GM23338 (cell line): Measurements from ENCODE around the gene DPYD. TPM values are rescaled to one million over a fixed set of nuclear protein-coding genes. Genes with fewer than 3 reads are reported as not detected.

ENCODE experiments used
- ATAC-seq: fragments of 200-7000 bp; cut with Tn5 transposase; 3 replicates; pipeline ENCODE4 v1.9.1; 2020
- DNase-seq: peaks from one replicate; pipeline ENCODE4 v3.0.0-alpha.2; 2015; ENCODE audit warnings: low spot score
- H2AFZ ChIP-seq: fragments of 200-600 bp; sonication (generic); 2 replicates; pipeline ENCODE4 v1.8.0; 2016; ENCODE audit warnings: antibody characterized with exemption, mild to moderate bottlenecking, moderate library complexity
- H3F3A ChIP-seq: fragments of 200-600 bp; sonication (generic); replicated peaks from 2 replicates; pipeline ENCODE4 v1.8.0; 2017; ENCODE audit warnings: antibody characterized with exemption, mixed run types, low read depth
- H3K27ac ChIP-seq: fragments of 200-600 bp; sonication (generic); 2 replicates; pipeline ENCODE4 v1.6.1; 2016; ENCODE audit warnings: low read depth
- H3K27me3 ChIP-seq: fragments of 200-600 bp; sonication (generic); 2 replicates; pipeline ENCODE4 v1.8.0; 2016; ENCODE audit warnings: mild to moderate bottlenecking, mixed run types, moderate library complexity; ENCODE audit not compliant: insufficient read depth
- H3K36me3 ChIP-seq: fragments of 200-600 bp; sonication (generic); 2 replicates; pipeline ENCODE4 v1.8.0; 2016; ENCODE audit warnings: mild to moderate bottlenecking; ENCODE audit not compliant: insufficient read depth
- H3K4me1 ChIP-seq: fragments of 200-600 bp; sonication (generic); 2 replicates; pipeline ENCODE4 v1.8.0; 2016; ENCODE audit warnings: mild to moderate bottlenecking, moderate library complexity; ENCODE audit not compliant: insufficient read depth
- H3K4me2 ChIP-seq: fragments of 200-600 bp; sonication (generic); 2 replicates; pipeline ENCODE4 v1.7.1; 2017; ENCODE audit warnings: mixed run types
- H3K4me3 ChIP-seq: fragments of 200-600 bp; sonication (generic); 2 replicates; pipeline ENCODE4 v1.6.1; 2016; ENCODE audit warnings: mixed run types
- H3K79me2 ChIP-seq: fragments of 200-600 bp; sonication (generic); replicated peaks from 2 replicates; pipeline ENCODE4 v1.8.0; 2017; ENCODE audit warnings: mild to moderate bottlenecking; ENCODE audit not compliant: insufficient read depth
- H3K9me2 ChIP-seq: fragments of 200-600 bp; sonication (generic); 2 replicates; pipeline ENCODE4 v1.8.0; 2017; ENCODE audit not compliant: insufficient read depth
- H4K20me1 ChIP-seq: fragments of 200-600 bp; sonication (generic); replicated peaks from 2 replicates; pipeline ENCODE4 v1.8.0; 2017; ENCODE audit warnings: mild to moderate bottlenecking; ENCODE audit not compliant: insufficient read depth
- H3K27ac Mint-ChIP-seq: 2 replicates; pipeline ENCODE4 v1.8.0; 2020; ENCODE audit warnings: inconsistent platforms, mild to moderate bottlenecking, moderate library complexity, mixed read lengths
- H3K27me3 Mint-ChIP-seq: 3 replicates; pipeline ENCODE4 v1.8.0; 2022; ENCODE audit warnings: low read depth, mild to moderate bottlenecking, moderate library complexity, mixed read lengths, inconsistent platforms; ENCODE audit not compliant: insufficient read depth, poor library complexity
- H3K36me3 Mint-ChIP-seq: 3 replicates; pipeline ENCODE4 v1.8.0; 2021; ENCODE audit warnings: low read depth, mild to moderate bottlenecking, inconsistent platforms, moderate library complexity, mixed read lengths
- H3K4me1 Mint-ChIP-seq: 3 replicates; pipeline ENCODE4 v1.8.0; 2020; ENCODE audit warnings: mild to moderate bottlenecking, inconsistent platforms, mixed read lengths
- H3K4me3 Mint-ChIP-seq: 3 replicates; pipeline ENCODE4 v1.8.0; 2021; ENCODE audit warnings: moderate library complexity, mild to moderate bottlenecking, inconsistent platforms, mixed read lengths
- H3K9me3 Mint-ChIP-seq: 3 replicates; pipeline ENCODE4 v1.8.0; 2020; ENCODE audit warnings: moderate library complexity, mild to moderate bottlenecking, inconsistent platforms, mixed read lengths
- CREB1 ChIP-seq: fragments of 250-450 bp; sonication (Bioruptor Pico); IDR thresholded peaks from 2 replicates; pipeline ENCODE4 v1.5.0; 2020; ENCODE audit warnings: low read depth, mild to moderate bottlenecking, moderate library complexity
- CTCF ChIP-seq, 2 experiments: fragments of 200-600 bp in 1 of 2; sonication (generic) in 1 of 2; conservative IDR thresholded peaks; 2 replicates each; pipeline versions ENCODE4 v1.5.1 to v1.6.1; 2016 to 2017; ENCODE audit warnings: antibody characterized with exemption in 2 of 2, low read depth in 2 of 2, mild to moderate bottlenecking in 2 of 2, moderate library complexity in 1 of 2
- ETS1 ChIP-seq: IDR thresholded peaks from 2 replicates; pipeline ENCODE4 v1.6.1; 2016; ENCODE audit warnings: antibody characterized with exemption
- EZH2 ChIP-seq: fragments of 200-600 bp; sonication (generic); IDR thresholded peaks from one replicate; pipeline ENCODE4 v1.8.0; 2017; ENCODE audit warnings: antibody characterized with exemption, mild to moderate bottlenecking, low read depth; ENCODE audit not compliant: unreplicated experiment
- EZH2phosphoT487 ChIP-seq: fragments of 200-600 bp; sonication (generic); IDR thresholded peaks from one replicate; pipeline ENCODE4 v1.8.1; 2018; ENCODE audit warnings: antibody characterized with exemption; ENCODE audit not compliant: unreplicated experiment
- JUNB ChIP-seq: IDR thresholded peaks from one replicate; pipeline ENCODE4 v1.6.1; 2016; ENCODE audit warnings: antibody characterized with exemption; ENCODE audit not compliant: unreplicated experiment
- NANOG ChIP-seq: IDR thresholded peaks from 2 replicates; pipeline ENCODE4 v1.6.1; 2016; ENCODE audit warnings: antibody characterized with exemption, borderline replicate concordance
- POLR2AphosphoS5 ChIP-seq: IDR thresholded peaks from 2 replicates; pipeline ENCODE4 v1.6.1; 2016; ENCODE audit warnings: antibody characterized with exemption, low read depth
- REST ChIP-seq: IDR thresholded peaks from one replicate; pipeline ENCODE4 v1.6.1; 2018; ENCODE audit warnings: antibody characterized with exemption; ENCODE audit not compliant: unreplicated experiment
- STAT1 ChIP-seq: IDR thresholded peaks from one replicate; pipeline ENCODE4 v1.6.1; 2016; ENCODE audit warnings: antibody characterized with exemption; ENCODE audit not compliant: unreplicated experiment
- ZNF114 ChIP-seq: fragments of 250-450 bp; sonication (Bioruptor Pico); IDR thresholded peaks from 2 replicates; pipeline ENCODE4 v1.5.0; 2020; ENCODE audit warnings: mild to moderate bottlenecking, moderate library complexity
- ZNF331 ChIP-seq: fragments of 250-450 bp; sonication (Bioruptor Pico); IDR thresholded peaks from 2 replicates; pipeline ENCODE4 v1.5.0; 2020; ENCODE audit warnings: low read depth, mild to moderate bottlenecking, moderate library complexity
- ZNF462 ChIP-seq: fragments of 250-450 bp; sonication (Bioruptor Pico); IDR thresholded peaks from 2 replicates; pipeline ENCODE4 v1.5.0; 2020; ENCODE audit warnings: mild to moderate bottlenecking, moderate library complexity
- polyA plus RNA-seq: library from polyadenylated mRNA; unstranded; fragments of >200 nt; fragmentation: Nextera tagmentation; extraction: Ambion mirVana; gene quantifications from 2 replicates; pipeline ENCODE4 v1.2.1, GENCODE V29; 2016
- total RNA-seq: library from RNA; depleted of rRNA; stranded (reverse); fragments of >200 nt; shearing (Covaris generic); gene quantifications from 2 replicates; pipeline ENCODE4 v1.2.3, GENCODE V29; 2014

Gene DPYD
- total and polyA plus RNA-seq, 2 experiments from 2014 or later = 0.50 to 1.6 TPM

- Histone ChIP-seq H3K36me3 (no peaks in the 10 kb centered on the region), H3K27ac (no peak overlapping the region), H3K4me2 (no peak overlapping the region), H3F3A (no peaks in the 10 kb centered on the region), H3K27me3 (no peaks in the 10 kb centered on the region), H4K20me1 (no peaks in the 10 kb centered on the region), H3K79me2 (no peaks in the 10 kb centered on the region), H3K9me2 (no peaks in the 10 kb centered on the region), H2AFZ (no peak overlapping the region), H3K4me1 (no peaks in the 10 kb centered on the region), H3K4me3 (no peak overlapping the region)
- ATAC-seq (no peak), DNase-seq (no peak)
- Mint-ChIP-seq H3K36me3 (no peaks in the 10 kb centered on the region), H3K4me3 (no peak overlapping the region), H3K27ac (no peak overlapping the region), H3K9me3 (no peaks in the 10 kb centered on the region), H3K4me1 (no peaks in the 10 kb centered on the region), H3K27me3 (no peaks in the 10 kb centered on the region)
- TF ChIP-seq EZH2 (no peak), POLR2AphosphoS5 (no peak), ZNF331 (CRISPR knock-in tag) (no peak), ETS1 (no peak), JUNB (no peak), ZNF114 (no peak), CREB1 (no peak), STAT1 (no peak), ZNF462 (CRISPR knock-in tag) (no peak), CTCF (conservative IDR thresholded peaks at IDR 0.05; ENCODE audit: low read depth in 2 of 2) (no peak), REST (no peak), EZH2phosphoT487 (no peak), NANOG (no peak)
Measured at GRCh38 chr1:97711858-97712257, 209.0 kb downstream of the DPYD start.
